Osteoblast (primary cell): ENCODE measurements around the gene AUP1. TPM values are rescaled to one million over a fixed set of nuclear protein-coding genes. Genes with fewer than 3 reads are reported as not detected.

ENCODE experiments used
- DNase-seq: peaks from one replicate; pipeline ENCODE4 v3.0.0; 2011; ENCODE audit warnings: low spot score, mixed read lengths; ENCODE audit not compliant: insufficient read length; ENCODE audit errors: missing footprints
- H2AFZ ChIP-seq: 2 replicates; pipeline ENCODE4 v1.6.0; 2011; ENCODE audit warnings: mild to moderate bottlenecking, low read length
- H3K27ac ChIP-seq: 2 replicates; pipeline ENCODE4 v1.5.1; 2011; ENCODE audit warnings: mild to moderate bottlenecking, low read depth, low read length, moderate library complexity
- H3K27me3 ChIP-seq: 2 replicates; pipeline ENCODE4 v1.6.0; 2012; ENCODE audit warnings: mild to moderate bottlenecking, control low read depth, inconsistent platforms, low read length, moderate library complexity; ENCODE audit not compliant: insufficient read depth
- H3K36me3 ChIP-seq: 2 replicates; pipeline ENCODE4 v1.5.1; 2011; ENCODE audit warnings: mild to moderate bottlenecking, low read length, control low read depth, moderate library complexity; ENCODE audit not compliant: insufficient read depth
- H3K4me1 ChIP-seq: 2 replicates; pipeline ENCODE4 v1.5.1; 2011; ENCODE audit warnings: mild to moderate bottlenecking, low read length, control low read depth, moderate library complexity; ENCODE audit not compliant: insufficient read depth
- H3K4me2 ChIP-seq: 2 replicates; pipeline ENCODE4 v1.6.0; 2011; ENCODE audit warnings: mild to moderate bottlenecking, low read length; ENCODE audit not compliant: insufficient read depth
- H3K4me3 ChIP-seq: fragments of 200-600 bp; sonication (generic); 3 replicates; pipeline ENCODE4 v1.5.1; 2012; ENCODE audit warnings: mild to moderate bottlenecking, low read length, inconsistent platforms; ENCODE audit not compliant: insufficient read depth
- H3K79me2 ChIP-seq: 2 replicates; pipeline ENCODE4 v1.6.0; 2012; ENCODE audit warnings: mild to moderate bottlenecking, low read length, control low read depth, inconsistent platforms; ENCODE audit not compliant: insufficient read depth
- H3K9me3 ChIP-seq: 2 replicates; pipeline ENCODE4 v1.5.1; 2011; ENCODE audit warnings: low read depth, low read length, control low read depth
- H4K20me1 ChIP-seq: 2 replicates; pipeline ENCODE4 v1.6.0; 2012; ENCODE audit warnings: mild to moderate bottlenecking, low read length, control low read depth; ENCODE audit not compliant: insufficient read depth
- total RNA-seq: library from RNA; depleted of rRNA; stranded (reverse); fragments of >200 nt; gene quantifications from 2 replicates; pipeline ENCODE4 v1.2.3, GENCODE V29; 2012
- TF ChIP-seq, protein P1 (sequence below): IDR thresholded peaks from 2 replicates; pipeline ENCODE4 v1.5.1; 2011; ENCODE audit warnings: mild to moderate bottlenecking, low read depth, low read length, moderate library complexity; ENCODE audit errors: extremely low read depth

AUP1 gene
- total RNA-seq, 1 donor = 82.9 TPM

DNA sequence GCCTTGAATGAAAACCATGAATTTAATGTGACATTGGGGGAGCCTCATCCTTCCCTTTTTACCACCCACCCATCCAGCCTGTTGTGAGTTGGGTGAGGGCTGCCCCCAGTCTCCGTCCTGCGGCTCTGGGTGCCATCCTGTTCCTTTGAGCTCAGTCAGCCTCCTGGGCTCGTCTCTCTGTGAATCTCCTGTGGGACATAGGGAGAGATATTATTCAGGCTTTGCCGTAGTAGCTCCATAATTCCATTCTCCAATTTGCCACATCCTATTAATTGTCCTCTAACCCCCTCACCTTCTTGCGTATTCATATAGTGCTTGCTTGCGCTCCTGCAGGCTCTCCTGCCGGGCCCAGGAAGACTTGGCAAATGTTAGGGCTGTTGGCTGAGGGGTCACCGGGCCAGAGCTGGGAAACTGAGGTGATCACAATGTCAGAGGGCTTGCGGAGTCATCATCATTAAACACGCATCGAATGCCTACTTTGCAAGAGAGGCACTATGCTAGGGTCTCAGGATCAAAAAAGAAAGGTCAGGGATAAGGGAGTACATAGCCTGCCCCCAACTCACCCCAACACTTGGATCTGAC lies 2.8 kb downstream of the AUP1 start:
- H3K27me3 ChIP-seq = no peaks in the 10 kb centered on the region
- no peak overlapping the region for H3K4me2 ChIP-seq
- H3K79me2 ChIP-seq = peaks cover 44% of the 10 kb centered on the region
- H3K4me1 ChIP-seq = peaks cover 27% of the 10 kb centered on the region
- H3K27ac ChIP-seq = no peak overlapping the region
- peaks cover 16% of the 10 kb centered on the region for H4K20me1 ChIP-seq
- no peaks in the 10 kb centered on the region for H3K9me3 ChIP-seq
- no peak overlapping the region for H2AFZ ChIP-seq
- H3K4me3 ChIP-seq = no peak overlapping the region
- TF ChIP-seq, protein P1, sequence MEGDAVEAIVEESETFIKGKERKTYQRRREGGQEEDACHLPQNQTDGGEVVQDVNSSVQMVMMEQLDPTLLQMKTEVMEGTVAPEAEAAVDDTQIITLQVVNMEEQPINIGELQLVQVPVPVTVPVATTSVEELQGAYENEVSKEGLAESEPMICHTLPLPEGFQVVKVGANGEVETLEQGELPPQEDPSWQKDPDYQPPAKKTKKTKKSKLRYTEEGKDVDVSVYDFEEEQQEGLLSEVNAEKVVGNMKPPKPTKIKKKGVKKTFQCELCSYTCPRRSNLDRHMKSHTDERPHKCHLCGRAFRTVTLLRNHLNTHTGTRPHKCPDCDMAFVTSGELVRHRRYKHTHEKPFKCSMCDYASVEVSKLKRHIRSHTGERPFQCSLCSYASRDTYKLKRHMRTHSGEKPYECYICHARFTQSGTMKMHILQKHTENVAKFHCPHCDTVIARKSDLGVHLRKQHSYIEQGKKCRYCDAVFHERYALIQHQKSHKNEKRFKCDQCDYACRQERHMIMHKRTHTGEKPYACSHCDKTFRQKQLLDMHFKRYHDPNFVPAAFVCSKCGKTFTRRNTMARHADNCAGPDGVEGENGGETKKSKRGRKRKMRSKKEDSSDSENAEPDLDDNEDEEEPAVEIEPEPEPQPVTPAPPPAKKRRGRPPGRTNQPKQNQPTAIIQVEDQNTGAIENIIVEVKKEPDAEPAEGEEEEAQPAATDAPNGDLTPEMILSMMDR = no peak
- peak; percentile 54 for DNase-seq
- H3K36me3 ChIP-seq = peaks cover 27% of the 10 kb centered on the region

DNA sequence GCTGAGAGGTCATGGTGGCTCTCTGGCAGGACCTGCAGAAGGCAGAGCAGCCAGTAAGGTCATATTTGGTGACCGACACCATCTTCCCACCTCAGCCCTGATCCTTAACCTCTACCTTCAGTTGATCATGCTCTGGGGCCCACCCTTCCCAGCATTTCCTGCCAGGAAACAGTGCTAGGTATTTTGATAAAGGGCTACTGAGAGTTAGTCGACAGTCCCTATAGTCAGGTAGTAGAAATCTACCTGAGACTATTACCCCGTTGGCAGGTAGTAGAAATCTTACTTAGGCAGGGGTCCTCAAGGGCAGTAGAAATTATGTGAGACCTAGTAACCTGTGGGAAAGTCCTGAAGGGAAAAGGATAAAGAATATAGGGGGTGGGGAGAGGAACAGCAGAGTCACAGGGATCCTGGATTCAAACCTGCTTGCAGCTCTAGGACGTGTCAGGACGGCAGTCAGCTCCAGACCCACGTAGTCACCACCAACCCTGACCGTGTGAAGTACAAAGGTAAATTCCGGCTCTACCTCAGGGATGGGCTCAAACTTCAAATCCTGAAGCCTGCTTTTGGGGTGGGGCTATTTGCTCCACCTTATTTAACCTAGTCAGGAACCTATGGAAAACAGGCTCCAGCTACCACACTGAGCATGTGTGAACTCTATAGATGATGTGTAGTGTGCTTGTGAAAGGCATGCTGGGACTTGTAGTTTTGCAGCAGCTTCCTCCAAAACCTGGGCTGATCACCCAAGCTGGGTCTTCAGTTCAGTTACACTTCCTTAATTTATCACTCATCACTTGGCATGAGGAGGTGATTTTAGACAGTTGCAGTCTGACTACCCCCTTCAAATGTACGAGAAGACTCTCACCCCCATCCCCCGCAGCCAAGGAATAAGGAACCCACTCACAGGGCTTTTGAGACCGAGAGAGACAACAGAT lies 3.5 kb downstream of the AUP1 start, which contains the start of gene DQX1:
DQX1 (minus strand) TSS at position 515 of the 932 bp plus-strand sequence; CDS start at position 13, 502 bp downstream.
- H3K9me3 ChIP-seq = no peaks in the 10 kb centered on the region
- H3K4me3 ChIP-seq = no peak within 1 kb of the TSS
- no peaks in the 10 kb centered on the region for H3K27me3 ChIP-seq
- H3K4me2 ChIP-seq = no peak within 1 kb of the TSS
- peak; percentile 63 for DNase-seq
- H2AFZ ChIP-seq = no peak within 1 kb of the TSS
- peaks cover 27% of the 10 kb centered on the region for H3K36me3 ChIP-seq
- peaks cover 16% of the 10 kb centered on the region for H4K20me1 ChIP-seq
- TF ChIP-seq, protein P1 = no peak
- H3K27ac ChIP-seq = no peak within 1 kb of the TSS
- peaks cover 19% of the 10 kb centered on the region for H3K4me1 ChIP-seq
- peaks cover 37% of the 10 kb centered on the region for H3K79me2 ChIP-seq

DNA sequence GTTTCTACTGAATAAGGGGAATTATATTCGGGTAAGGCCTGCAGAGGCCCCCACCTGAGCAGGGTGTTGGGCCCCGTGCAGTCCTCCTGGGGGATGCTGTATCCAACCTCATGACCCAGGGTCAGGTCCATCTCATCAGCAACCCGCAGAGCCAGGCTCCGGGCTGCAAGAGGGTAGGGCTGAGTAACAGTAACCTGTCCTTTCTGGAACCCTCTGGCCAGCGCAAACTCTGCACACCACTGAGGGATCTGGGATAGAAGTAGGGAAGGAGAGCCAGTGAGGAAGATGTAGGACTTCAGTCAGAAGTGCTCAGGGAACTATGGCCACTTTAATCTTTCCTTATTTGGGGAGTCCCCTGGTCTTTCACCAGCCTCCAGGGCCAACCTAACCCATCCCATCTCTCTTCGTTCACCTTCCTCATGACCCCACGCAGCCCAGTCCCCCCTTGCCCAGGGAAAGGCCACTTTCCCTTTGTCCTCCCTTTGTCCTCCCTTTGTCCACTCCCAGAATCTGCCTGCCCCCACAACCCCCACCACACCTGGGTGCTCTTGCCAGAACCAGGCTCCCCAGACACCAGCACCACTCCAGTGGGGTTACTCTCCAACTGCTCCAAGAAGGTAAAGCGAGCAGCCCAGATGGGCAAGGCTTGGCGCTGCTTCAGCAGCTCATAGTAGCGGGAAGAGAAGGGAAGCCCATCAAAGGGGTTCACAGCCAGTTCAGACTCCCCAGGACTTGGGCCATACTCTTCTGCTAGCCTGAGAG lies 4.4 kb downstream of the AUP1 start:
- H3K27ac ChIP-seq = no peak overlapping the region
- TF ChIP-seq, protein P1 = no peak
- peaks cover 14% of the 10 kb centered on the region for H3K4me1 ChIP-seq
- no peak overlapping the region for H3K4me3 ChIP-seq
- no peaks in the 10 kb centered on the region for H3K9me3 ChIP-seq
- no peak overlapping the region for H3K4me2 ChIP-seq
- DNase-seq = peak; percentile 25
- H4K20me1 ChIP-seq = peaks cover 16% of the 10 kb centered on the region
- H3K36me3 ChIP-seq = peaks cover 27% of the 10 kb centered on the region
- H3K79me2 ChIP-seq = peaks cover 28% of the 10 kb centered on the region
- H2AFZ ChIP-seq = no peak overlapping the region
- peaks cover 7% of the 10 kb centered on the region for H3K27me3 ChIP-seq
